ENCODE measurements around the gene PEPD.

Gene PEPD

DNA sequence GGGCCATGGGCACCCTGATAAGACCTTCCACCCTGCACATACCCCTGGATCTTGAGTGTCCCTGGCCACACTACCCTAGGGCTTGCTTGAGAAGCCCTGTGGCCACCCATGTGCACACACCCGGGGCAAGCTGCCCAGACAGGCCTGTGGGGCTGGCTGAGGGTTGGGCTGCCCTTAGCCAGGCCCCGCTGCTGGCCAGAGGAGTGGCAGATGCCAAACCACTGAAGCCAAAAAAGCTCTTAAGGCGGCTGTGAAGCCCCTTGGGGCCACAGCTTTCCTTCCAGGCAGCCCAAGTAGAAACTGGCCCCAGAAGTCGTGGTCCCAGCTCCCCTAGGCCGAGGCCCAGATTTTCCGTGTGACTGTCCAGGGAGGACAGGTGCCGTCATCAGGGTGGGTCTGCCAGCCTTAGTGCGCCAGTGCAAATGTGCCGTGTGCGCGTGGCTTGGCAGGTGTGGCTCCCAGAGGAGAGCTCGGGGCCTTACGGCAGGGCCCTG lies 133.3 kb downstream of the PEPD start:
- H2AFZ ChIP-seq (ENCODE audit: low read depth) = no peak overlapping the region
- no peak overlapping the region for H3K4me3 ChIP-seq (IDR thresholded peaks at IDR 0.05; ENCODE audit: insufficient read depth, low read depth, low read length)
- H3K4me1 ChIP-seq (ENCODE audit: low read depth, poor library complexity, severe bottlenecking) = no peaks in the 10 kb centered on the region
- TF ChIP-seq, protein P1, sequence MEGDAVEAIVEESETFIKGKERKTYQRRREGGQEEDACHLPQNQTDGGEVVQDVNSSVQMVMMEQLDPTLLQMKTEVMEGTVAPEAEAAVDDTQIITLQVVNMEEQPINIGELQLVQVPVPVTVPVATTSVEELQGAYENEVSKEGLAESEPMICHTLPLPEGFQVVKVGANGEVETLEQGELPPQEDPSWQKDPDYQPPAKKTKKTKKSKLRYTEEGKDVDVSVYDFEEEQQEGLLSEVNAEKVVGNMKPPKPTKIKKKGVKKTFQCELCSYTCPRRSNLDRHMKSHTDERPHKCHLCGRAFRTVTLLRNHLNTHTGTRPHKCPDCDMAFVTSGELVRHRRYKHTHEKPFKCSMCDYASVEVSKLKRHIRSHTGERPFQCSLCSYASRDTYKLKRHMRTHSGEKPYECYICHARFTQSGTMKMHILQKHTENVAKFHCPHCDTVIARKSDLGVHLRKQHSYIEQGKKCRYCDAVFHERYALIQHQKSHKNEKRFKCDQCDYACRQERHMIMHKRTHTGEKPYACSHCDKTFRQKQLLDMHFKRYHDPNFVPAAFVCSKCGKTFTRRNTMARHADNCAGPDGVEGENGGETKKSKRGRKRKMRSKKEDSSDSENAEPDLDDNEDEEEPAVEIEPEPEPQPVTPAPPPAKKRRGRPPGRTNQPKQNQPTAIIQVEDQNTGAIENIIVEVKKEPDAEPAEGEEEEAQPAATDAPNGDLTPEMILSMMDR (conservative IDR thresholded peaks at IDR 0.05; ENCODE audit: low read depth, low read length) = no peak
- H3K4me2 ChIP-seq = no peak overlapping the region
- H3K27me3 ChIP-seq (ENCODE audit: insufficient read depth, low read depth) = no peaks in the 10 kb centered on the region
- H4K20me1 ChIP-seq (ENCODE audit: insufficient read depth) = no peaks in the 10 kb centered on the region
- peaks cover 7% of the 10 kb centered on the region; the same call in 1 of the 2 replicates for H3K79me2 ChIP-seq (ENCODE audit: insufficient read depth, low read depth)
- no peak overlapping the region for H3K9ac ChIP-seq
- H3K27ac ChIP-seq = no peak overlapping the region
- no peaks in the 10 kb centered on the region for H3K36me3 ChIP-seq (ENCODE audit: insufficient read depth)

- TF ChIP-seq, protein P1 (conservative IDR thresholded peaks at IDR 0.05; ENCODE audit: low read depth, low read length) = no peak
- H3K79me2 ChIP-seq (ENCODE audit: insufficient read depth, low read depth) = peaks cover 11% of the 10 kb centered on the region; the same call in 1 of the 2 replicates
- H3K4me2 ChIP-seq = no peak overlapping the region
- H3K9ac ChIP-seq = no peak overlapping the region
- no peaks in the 10 kb centered on the region for H4K20me1 ChIP-seq (ENCODE audit: insufficient read depth)
- H3K4me1 ChIP-seq (ENCODE audit: low read depth, poor library complexity, severe bottlenecking) = no peaks in the 10 kb centered on the region
- H3K27ac ChIP-seq = no peak overlapping the region
- no peaks in the 10 kb centered on the region for H3K36me3 ChIP-seq (ENCODE audit: insufficient read depth)
- no peaks in the 10 kb centered on the region for H3K27me3 ChIP-seq (ENCODE audit: insufficient read depth, low read depth)
- no peak overlapping the region for H2AFZ ChIP-seq (ENCODE audit: low read depth)
- H3K4me3 ChIP-seq (IDR thresholded peaks at IDR 0.05; ENCODE audit: insufficient read depth, low read depth, low read length) = no peak overlapping the region
Measured at GRCh38 chr19:33387351-33388230, 134.0 kb downstream of the PEPD start.

GRCh38 chr19:33386361-33386858 lies 135.2 kb downstream of the PEPD start:
- Histone ChIP-seq H3K4me1 (ENCODE audit: low read depth, poor library complexity, severe bottlenecking) (no peaks in the 10 kb centered on the region), H3K36me3 (ENCODE audit: insufficient read depth) (no peaks in the 10 kb centered on the region), H4K20me1 (ENCODE audit: insufficient read depth) (no peaks in the 10 kb centered on the region), H3K27me3 (ENCODE audit: insufficient read depth, low read depth) (no peaks in the 10 kb centered on the region), H3K9ac (no peak overlapping the region), H3K4me3 (IDR thresholded peaks at IDR 0.05; ENCODE audit: insufficient read depth, low read depth, low read length) (no peak overlapping the region), H3K79me2 (ENCODE audit: insufficient read depth, low read depth) (peaks cover 21% of the 10 kb centered on the region), H3K27ac (no peak overlapping the region), H3K4me2 (no peak overlapping the region), H2AFZ (ENCODE audit: low read depth) (no peak overlapping the region)
- TF ChIP-seq, protein P1 (conservative IDR thresholded peaks at IDR 0.05; ENCODE audit: low read depth, low read length) = no peak

DNA sequence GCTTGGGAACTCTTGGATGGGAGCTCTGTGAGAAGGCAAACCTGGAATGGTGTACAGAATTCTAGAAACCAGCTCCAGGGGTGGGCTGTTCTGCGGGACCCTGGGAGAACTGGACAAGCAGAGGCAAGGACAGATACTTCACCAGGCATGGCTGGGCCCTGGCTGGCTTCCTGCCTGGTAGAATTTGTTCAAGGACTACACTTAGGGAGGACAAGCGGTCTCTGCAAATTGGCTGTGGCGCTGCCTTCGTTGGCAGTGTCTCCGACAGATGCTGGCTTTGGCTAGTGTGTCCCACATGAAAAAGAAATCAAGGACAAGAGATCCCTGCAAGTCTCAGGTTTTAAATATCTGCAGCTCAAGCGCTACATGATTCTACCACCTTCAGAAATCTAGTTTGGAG lies 135.6 kb downstream of the PEPD start:
- Histone ChIP-seq H3K4me3 (IDR thresholded peaks at IDR 0.05; ENCODE audit: insufficient read depth, low read depth, low read length) (no peak overlapping the region), H3K27ac (no peak overlapping the region), H3K36me3 (ENCODE audit: insufficient read depth) (no peaks in the 10 kb centered on the region), H2AFZ (ENCODE audit: low read depth) (no peak overlapping the region), H3K79me2 (ENCODE audit: insufficient read depth, low read depth) (peaks cover 25% of the 10 kb centered on the region), H3K9ac (no peak overlapping the region), H4K20me1 (ENCODE audit: insufficient read depth) (no peaks in the 10 kb centered on the region), H3K27me3 (ENCODE audit: insufficient read depth, low read depth) (no peaks in the 10 kb centered on the region), H3K4me2 (no peak overlapping the region), H3K4me1 (ENCODE audit: low read depth, poor library complexity, severe bottlenecking) (no peaks in the 10 kb centered on the region)
- TF ChIP-seq, protein P1 (conservative IDR thresholded peaks at IDR 0.05; ENCODE audit: low read depth, low read length) = no peak
